Stimulated activated CD4-positive, alpha-beta T cell treated with anti-CD3 and anti-CD28 coated beads, Interleukin-4, amount 100 ng/mL, for 24 hours (primary cell): Measurements from ENCODE around the gene BLVRA.
"Not testable (repeated sequence)": the region's sequence is repeated elsewhere in the genome, so short reads cannot be mapped to it uniquely, and the experiment has no call there.

Source experiments
- DNase-seq: peaks from one replicate; pipeline ENCODE4 v3.0.0-alpha.2; 2020

The BLVRA gene

DNA sequence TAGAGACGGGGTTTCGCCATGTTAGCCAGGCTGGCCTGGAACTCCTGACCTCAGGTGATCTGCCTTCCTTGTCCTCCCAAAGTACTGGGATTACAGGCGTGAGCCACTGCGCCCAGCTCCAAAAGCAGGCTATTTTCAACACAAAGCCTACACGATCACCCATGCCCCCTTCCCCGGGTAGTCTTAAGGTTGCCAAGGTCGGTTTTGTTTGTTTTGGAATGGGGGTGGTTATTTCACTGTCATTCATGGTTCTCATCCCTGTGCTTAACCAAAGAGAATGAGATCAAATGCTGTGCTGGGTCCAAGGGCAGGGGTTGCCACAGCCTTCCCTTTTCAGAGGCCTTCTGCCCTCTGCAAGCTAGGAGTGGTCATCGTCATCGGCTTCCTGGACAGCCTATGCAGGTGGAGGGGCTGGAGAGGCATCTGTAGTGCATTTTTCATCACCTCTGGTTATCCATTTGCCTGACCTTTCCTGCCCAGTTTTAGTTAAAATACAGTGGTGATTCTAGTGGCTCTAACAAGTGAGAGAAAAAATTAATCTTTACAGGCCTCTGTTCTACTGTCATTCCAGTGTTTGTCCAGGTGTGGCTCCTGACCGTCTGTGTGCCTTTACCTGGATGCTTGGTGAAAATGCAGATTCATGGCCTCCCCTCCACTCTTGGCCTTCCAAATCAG is 11.4 kb downstream of the BLVRA start:
- no peak for DNase-seq

DNA sequence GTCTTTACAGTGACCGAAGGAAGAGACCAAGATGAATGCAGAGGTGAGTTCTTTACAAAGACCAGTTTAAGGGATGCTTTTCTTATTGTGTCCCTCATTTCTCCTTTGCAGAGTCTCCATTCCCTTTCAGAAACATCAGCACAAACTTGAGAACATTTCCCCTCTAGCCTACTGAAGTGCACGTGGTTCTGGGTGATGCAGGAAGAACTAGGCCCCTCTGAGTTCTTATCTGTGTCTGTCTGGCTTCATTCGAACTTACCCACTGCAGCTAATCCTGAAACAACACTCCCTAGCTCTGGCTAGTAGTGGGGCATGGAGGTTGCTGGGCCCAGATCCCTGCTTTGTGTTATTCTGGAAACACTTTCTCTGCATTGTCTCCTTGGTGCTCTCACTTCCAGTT is 12.6 kb downstream of the BLVRA start:
- no peak for DNase-seq

DNA sequence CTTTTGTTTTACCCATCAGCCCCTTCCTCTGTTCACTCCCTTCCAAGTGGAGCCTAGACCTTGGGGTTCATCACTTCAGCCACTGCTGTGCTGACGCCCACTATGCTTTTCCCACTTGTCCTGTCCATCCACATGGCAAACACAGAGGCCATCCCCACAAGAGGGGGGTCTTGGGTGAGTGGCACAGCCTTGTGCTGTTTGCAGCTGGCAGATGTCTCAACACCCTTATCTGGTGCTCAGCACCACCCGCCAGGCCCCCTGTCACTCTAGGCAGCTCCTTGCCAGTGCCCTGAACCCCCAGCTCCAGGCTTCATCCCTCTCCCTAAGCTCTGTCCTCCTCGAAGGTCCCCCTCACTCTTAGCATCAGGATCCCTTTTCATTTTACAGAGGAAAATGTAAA is 13.1 kb downstream of the BLVRA start:
- no peak for DNase-seq

DNA sequence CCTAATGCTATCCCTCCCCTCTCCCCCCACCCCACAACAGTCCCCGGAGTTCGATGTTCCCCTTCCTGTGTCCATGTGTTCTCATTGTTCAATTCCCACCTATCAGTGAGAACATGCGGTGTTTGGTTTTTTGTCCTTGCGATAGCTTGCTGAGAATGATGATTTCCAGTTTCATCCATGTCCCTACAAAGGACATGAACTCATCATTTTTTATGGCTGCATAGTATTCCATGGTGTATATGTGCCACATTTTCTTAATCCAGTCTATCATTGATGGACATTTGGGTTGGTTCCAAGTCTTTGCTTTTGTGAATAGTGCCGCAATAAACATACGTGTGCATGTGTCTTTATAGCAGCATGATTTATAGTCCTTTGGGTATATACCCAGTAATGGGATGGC is 14.8 kb downstream of the BLVRA start:
- DNase-seq, result not testable (repeated sequence)

DNA sequence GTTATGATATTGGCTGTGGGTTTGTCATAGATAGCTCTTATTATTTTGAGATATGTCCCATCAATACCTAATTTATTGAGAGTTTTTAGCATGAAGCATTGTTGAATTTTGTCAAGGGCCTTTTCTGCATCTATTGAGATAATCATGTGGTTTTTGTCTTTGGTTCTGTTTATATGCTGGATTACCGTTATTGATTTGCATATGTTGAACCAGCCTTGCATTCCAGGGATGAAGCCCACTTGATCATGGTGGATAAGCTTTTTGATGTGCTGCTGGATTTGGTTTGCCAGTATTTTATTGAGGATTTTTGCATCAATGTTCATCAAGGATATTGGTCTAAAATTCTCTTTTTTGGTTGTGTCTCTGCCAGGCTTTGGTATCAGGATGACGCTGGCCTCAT is 16.8 kb downstream of the BLVRA start:
- DNase-seq, result not testable (repeated sequence)

DNA sequence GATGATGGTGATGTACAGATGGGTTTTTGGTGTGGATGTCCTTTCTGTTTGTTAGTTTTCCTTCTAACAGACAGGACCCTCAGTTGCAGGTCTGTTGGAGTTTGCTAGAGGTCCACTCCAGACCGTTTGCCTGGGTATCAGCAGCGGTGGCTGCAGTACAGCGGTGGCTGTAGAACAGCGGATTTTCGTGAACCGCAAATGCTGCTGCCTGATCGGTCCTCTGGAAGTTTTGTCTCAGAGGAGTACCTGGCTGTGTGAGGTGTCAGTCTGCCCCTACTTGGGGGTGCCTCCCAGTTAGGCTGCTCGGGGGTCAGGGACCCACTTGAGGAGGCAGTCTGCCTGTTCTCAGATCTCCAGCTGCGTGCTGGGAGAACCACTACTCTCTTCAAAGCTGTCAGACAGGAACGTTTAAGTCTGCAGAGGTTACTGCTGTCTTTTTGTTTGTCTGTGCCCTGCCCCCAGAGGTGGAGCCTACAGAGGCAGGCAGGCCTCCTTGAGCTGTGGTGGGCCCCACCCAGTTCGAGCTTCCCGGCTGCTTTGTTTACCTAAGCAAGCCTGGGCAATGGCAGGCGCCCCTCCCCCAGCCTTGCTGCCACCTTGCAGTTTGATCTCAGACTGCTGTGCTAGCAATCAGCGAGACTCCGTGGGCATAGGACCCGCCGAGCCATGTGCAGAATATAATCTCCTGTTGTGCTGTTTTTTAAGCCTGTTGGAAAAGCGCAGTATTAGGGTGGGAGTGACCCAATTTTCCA is 20.0 kb downstream of the BLVRA start:
- not testable (repeated sequence) for DNase-seq

DNA sequence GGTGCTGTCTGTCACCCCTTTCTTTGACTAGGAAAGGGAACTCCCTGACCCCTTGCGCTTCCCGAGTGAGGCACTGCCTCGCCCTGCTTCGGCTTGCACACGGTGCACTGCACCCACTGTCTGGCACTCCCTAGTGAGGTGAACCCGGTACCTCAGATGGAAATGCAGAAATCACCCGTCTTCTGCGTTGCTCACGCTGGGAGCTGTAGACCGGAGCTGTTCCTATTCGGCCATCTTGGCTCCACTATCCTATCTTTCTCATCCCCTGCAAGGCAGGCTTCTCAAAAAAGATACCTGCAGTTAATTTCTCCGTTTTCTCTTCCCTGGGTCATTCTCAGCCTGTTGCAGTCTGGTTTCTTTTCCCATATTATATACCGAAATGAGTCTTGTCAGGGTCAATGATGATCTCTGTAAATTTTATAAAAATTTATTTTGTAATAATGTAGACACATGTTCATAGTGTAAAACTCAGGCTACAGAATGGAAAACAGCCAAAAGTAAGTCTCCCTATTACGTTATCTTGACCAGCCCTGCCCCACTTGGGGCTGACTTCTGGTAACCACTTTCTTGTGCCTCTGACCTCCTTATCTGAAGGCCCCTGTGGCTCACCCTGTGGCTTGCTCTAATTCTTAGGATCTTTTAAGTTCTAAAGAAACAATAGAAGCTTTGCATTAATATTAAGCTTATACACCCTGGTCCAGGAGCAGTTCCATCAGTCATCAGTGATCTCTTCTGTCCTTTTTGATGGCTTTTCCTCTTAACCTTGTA is 20.7 kb downstream of the BLVRA start:
- no peak for DNase-seq

DNA sequence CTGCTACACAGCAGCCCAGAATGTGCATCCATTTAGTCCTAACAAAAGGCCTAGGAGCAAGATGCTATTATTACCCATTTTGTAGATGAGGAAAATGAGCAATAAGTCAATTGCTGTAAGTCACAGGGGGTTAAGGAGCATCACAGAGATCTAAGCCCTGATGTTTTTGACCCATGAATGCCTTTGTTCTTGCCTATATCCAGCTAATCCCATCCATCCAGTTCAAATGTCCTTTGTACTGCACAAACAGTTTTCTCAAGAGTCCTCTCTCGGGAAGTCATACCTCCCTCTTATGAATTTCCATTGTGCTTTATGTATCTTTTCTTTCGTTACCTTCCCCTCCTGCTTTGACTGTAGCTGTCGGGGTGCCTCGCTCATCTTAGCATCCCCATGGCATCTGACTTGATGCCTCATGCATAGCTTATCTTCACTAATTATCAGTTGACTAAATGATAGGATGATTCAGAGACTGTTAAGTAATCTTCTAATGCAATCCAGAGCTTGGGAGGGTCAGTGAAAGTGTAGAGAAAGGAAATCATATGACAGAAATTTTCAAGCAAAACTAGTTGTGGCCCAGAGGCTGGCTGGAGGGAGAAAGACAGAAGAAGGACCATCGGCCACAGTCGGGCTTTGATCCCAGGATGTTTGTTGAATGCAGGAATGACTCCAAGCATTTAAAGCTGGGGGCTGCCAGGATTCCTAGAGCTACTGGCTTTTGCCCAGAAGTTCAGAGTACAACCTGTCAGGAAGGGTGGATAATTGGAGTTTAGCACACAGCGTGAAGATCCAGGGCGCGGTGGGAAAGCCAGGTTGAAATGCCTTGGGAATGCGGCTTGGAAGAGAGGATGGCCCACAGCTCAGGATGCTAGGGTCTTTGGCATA is 23.5 kb downstream of the BLVRA start:
- DNase-seq, result no peak

DNA sequence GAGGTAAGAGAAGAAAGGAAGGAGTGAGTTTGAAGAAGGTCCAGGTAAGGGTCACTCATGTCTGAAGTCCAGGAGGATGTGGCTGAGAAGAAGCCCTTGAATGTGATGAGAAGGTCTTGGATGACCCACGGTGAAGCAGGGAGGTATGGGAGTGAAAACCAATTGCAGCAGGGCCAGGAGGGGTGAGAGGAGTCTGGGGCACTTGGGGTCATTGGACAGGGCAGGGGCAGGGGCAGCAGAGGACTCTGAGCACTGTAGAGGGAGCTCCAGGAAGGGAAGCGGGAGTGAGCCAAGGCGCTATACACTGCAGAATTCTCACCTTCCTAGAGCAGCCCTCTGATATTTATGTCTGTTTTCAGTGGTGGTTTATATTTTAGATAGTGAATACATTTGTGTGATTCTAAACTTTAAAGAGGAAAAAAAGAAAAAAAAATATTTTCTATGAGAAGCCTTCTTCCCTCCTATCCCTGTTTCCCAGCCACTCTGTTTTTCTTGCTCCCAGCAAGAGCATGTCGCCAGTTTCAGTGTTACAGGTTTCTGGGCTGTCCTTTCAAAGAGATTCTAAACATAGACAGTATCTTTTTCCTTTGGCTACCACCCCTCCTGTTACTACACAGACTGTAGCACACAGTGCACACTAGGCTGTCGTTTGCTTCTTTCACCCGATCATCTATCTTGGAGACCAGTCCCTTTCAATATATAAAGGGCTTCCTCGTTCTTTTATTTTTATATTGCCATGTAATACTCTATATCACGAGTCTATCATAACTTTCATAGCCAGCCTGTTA is 24.5 kb downstream of the BLVRA start:
- DNase-seq, result no peak

DNA sequence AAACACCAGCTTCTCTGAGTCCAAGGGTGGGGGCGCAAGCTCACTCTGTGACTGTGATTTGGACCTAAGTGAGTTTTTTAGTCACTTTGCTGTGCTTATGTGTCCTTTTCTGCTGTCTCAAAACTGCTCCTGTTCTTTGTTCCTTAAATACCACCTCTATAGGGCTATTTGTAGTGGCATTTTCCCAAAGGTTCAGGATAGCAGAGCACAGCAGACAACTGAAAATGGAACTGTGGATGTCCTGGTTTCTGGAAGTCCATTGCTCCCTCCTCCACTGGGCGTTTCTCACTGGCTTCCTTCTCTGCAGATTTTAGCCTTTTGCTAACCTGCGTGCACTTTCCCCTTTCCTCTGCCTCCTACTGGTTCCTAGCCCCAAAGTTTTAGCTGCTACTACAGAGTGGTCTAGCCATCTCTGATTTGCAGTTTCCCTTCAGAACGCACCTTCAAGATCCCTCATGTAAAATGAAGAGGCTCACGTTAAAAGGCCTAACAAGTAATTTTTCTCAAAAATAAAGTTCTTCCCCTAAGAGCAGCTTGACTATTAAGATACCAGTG is 25.6 kb downstream of the BLVRA start:
- DNase-seq, result no peak

DNA sequence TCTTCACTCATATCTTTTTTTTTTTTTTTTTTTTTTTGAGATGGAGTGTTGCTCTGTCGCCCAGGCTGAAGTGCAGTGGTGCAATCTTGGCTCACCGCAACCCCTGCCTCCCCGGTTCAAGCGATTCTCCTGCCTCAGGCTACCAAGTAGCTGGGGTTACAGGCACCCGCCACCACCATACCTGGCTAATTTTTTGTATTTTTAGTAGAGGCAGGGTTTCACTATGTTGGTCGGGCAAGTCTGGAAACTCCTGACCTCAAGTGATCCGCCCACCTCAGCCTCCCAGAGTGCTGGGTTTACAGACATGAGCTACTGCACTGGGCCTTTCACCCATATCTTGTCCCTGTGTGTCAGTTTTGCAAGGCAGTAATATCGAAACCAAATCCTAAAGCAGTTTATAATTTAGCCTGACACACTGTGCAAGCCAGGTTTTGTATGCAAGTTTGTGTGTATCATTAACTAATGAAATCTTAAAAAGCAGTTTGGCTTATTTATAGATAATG is 26.2 kb downstream of the BLVRA start:
- DNase-seq, result peak; percentile 36

DNA sequence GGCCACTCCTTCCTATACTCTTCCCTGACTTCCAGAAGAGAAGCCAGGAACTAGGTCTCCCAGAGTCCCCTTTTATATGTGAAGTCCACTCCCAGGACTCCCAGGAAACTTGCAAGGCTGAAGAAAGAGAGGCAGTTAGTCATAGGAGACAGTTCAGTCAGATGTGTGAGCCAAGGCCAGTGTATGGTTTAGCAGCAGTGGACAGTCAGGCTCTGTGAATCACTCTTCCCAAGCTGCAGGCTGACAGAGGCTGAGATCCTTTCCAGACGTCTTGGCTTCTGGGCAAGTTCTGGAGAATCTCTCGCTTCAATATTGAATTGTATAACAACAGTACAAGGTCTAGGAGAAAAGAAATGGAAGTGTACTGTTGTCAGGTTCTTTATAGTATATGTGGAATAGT is 26.9 kb downstream of the BLVRA start:
- no peak for DNase-seq

DNA sequence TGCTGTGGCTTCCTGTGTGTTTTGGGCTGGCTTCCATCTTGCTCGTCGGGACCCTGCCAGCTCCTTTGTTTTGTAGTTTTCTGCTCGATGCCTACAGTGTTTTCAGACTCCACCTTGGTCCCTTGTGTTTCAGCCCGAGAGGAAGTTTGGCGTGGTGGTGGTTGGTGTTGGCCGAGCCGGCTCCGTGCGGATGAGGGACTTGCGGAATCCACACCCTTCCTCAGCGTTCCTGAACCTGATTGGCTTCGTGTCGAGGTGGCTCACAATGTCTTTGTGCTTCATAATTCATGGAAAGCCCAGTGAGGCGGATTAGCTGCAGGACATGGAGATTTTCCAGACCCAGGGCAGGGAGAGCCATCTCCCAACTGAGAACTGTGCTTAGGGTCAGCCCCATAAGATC is 29.3 kb downstream of the BLVRA start:
- DNase-seq, result no peak

DNA sequence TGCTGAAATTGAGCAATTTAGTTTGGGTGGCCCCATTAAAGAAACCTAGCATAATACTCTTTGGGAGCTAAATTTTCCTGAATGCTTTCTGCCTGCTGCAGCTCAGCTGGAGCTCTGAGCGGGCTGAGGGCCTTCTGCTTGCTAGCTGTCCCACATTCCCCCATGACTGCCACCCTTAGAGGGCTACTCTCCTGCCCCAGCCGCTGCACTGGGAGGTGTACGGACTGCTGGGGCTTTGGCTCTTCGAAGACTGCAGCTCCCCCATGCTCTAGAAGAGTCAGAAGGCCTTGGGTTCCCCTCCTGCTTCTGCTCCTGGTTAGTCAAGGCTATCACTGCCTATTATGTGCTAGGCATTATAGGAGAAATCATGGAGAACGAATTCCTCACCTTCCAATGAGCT is 31.5 kb downstream of the BLVRA start:
- DNase-seq, result no peak

DNA sequence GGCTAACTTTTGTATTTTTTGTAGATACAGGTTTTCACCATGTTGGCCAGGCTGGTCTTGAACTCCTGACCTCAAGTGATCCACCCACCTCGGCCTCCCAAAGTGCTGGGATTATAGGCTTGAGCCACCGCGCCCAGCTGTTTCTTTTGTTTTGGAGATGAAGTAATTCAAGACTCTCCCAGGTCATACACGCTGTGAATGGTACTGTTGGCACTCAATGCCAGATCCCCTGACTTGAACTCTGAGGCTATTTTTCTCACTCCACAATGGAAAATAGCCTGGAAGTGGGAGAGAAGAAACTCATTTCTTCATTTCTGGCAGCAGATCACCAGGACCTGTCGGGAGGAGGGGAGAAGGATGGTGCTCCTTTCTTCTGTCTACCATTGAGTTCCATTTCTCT is 32.4 kb downstream of the BLVRA start:
- DNase-seq, result no peak

DNA sequence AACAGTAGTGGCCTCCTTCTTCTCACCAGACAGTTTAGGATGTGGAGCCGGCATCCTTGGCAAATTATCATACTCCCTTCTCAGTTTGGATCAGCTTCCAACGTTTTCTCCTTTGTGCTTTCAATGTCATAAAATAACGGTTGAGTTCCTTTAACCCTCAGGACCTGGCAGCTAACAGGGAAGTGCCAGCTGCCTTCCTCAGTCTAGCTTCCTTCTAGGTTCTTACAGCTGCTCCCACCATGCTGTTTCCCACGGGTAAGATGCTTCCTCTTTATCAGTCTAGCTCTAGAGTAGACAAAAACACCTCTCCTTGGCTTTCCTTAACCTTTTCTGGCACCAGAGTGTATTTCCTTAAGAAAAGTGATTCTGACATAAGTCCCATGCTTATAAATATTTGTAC is 33.2 kb downstream of the BLVRA start:
- DNase-seq, result no peak

DNA sequence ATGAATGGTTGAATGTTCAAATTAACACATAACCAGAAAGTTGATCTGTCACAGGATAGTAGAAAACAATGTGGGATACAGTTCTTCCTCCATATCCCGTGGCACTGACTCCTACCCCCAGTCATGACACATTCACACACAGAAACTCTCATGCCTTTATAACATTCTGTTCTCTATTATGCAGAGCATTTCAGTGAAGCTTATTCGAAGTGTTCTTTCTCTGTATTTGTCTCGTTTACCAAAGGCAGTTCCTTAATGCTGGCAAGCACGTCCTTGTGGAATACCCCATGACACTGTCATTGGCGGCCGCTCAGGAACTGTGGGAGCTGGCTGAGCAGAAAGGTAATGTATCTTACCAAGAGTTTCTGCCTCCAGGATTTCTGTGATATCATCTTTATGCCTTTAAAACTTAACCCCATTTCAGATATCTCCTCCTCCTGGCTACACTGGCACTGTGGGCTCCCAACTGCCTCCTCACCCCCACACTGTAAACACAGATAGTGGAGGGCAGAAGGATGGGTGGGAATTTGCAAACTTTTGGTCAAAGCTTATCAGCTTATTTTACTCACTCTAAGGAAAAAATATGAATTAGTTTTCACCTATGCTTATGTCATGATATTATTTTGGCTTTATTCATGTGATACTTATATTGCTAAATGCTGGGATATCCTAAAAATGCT is 34.1 kb downstream of the BLVRA start:
- no peak for DNase-seq

DNA sequence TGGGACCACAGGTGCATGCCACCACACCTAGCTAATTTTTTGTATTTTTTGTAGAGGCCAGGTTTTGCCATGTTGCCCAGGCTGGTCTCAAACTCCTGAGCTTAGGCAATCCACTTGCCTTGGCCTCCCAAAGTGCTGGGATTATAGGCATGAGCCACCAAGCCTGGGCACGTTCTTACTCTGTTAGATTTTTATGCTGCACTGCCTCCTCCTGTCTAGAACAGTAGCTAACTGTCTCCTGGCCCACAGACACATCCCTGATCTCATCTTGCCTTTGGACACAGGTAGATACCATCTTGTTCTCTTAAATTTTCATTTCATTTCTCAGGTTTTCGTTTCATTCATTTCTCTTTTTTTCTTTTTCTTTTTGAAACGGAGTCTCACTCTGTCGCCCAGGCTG is 41.1 kb downstream of the BLVRA start:
- DNase-seq, result no peak

DNA sequence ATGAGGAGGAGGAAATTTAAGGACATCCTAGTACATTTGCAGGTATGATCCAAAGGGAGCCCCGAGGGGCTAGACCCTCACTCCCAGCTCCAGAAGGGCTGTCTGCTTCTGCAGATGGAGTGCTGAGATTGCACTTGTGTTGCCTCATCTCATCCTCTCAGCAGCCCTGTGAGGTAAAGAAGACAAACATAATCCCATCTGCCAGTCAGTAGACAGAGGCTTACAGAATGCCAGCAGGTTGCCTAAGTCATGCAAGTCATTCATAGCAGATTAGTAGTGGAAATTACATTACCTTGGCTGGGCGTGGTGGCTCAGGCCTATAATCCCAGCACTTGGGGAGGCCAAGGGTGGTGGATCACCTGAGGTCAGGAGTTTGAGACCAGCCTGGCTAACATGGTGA is 45.4 kb downstream of the BLVRA start:
- DNase-seq, result no peak

DNA sequence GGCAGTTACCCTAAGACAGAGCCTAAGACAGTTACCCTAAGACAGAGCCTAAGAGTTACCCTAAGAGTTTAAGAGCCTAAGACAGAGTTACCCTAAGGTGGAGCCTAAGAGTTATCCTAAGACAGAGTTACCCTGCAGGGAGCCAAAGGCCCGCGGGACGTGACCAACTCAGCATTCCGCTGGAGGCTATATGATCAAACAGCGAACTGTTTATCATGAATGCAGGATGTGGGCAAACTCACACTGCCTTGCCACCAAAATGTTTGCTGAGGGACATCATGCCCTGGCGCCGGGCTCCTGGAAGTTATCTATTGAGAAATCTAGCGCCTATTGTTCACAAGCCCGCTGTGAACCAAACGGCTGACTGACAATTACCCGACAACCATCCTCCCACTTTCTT is 49.9 kb downstream of the BLVRA start:
- no peak for DNase-seq
